ENCODE data around the gene HDGFL2.
"Not testable (repeated sequence)": the region's sequence is repeated elsewhere in the genome, so short reads cannot be mapped to it uniquely, and the experiment has no call there.

The HDGFL2 gene

GRCh38 chr19:4517451-4518057 is 45.5 kb downstream of the HDGFL2 start:
- no peak for DNase-seq

GRCh38 chr19:4518345-4519171 is 46.5 kb downstream of the HDGFL2 start, which contains the start of gene PLIN4:
TSS of gene PLIN4 (minus strand) at chr19:4518486. CDS start at chr19:4518272, 214 bp downstream.
- peak; percentile 39 for DNase-seq

GRCh38 chr19:4519172-4519496 is 47.0 kb downstream of the HDGFL2 start:
- DNase-seq: no peak

GRCh38 chr19:4519521-4520277 is 47.6 kb downstream of the HDGFL2 start:
- DNase-seq: no peak

- DNase-seq: no peak
Measured at GRCh38 chr19:4521170-4521887, 49.2 kb downstream of the HDGFL2 start.

- DNase-seq: no peak
Measured at GRCh38 chr19:4521888-4522242, 49.8 kb downstream of the HDGFL2 start.

GRCh38 chr19:4522291-4523002 is 50.4 kb downstream of the HDGFL2 start:
- DNase-seq: no peak

- DNase-seq: peak; percentile 20
Measured at GRCh38 chr19:4523306-4524110, 51.4 kb downstream of the HDGFL2 start.

- no peak for DNase-seq
Measured at GRCh38 chr19:4524808-4525562, 52.9 kb downstream of the HDGFL2 start.

- DNase-seq: no peak
Measured at GRCh38 chr19:4525563-4526002, 53.5 kb downstream of the HDGFL2 start.

- not testable (repeated sequence) for DNase-seq
Measured at GRCh38 chr19:4527377-4527776, 55.3 kb downstream of the HDGFL2 start.

- no peak for DNase-seq
Measured at GRCh38 chr19:4528843-4529242, 56.7 kb downstream of the HDGFL2 start.

- DNase-seq: no peak
Measured at GRCh38 chr19:4529924-4530522, 57.9 kb downstream of the HDGFL2 start.

GRCh38 chr19:4531562-4532165 is 59.6 kb downstream of the HDGFL2 start:
- no peak for DNase-seq

- no peak for DNase-seq
Measured at GRCh38 chr19:4533334-4533733, 61.2 kb downstream of the HDGFL2 start.

GRCh38 chr19:4533835-4534424 is 61.8 kb downstream of the HDGFL2 start:
- no peak for DNase-seq

GRCh38 chr19:4534836-4535658 is 63.0 kb downstream of the HDGFL2 start, which contains the start of gene PLIN5:
TSS of gene PLIN5 (minus strand) at chr19:4535224. CDS start at chr19:4534074, 1,150 bp downstream.
- DNase-seq: peak; percentile 51

- no peak for DNase-seq
Measured at GRCh38 chr19:4536798-4537197, 64.7 kb downstream of the HDGFL2 start.

Data from NCI-H226 (cell line).